ENCODE results near the gene ARHGEF17.

The ARHGEF17 gene

GRCh38 chr11:73308961-73309919 lies 1.2 kb downstream of the ARHGEF17 start:
- no peak for DNase-seq (ENCODE audit: low read depth, low spot score)
- no peak overlapping the region for H3K4me3 ChIP-seq (ENCODE audit: low read length)

GRCh38 chr11:73310076-73310475 lies 2.0 kb downstream of the ARHGEF17 start:
- no peak for DNase-seq (ENCODE audit: low read depth, low spot score)
- no peak overlapping the region for H3K4me3 ChIP-seq (ENCODE audit: low read length)

GRCh38 chr11:73310661-73311393 lies 2.8 kb downstream of the ARHGEF17 start:
- DNase-seq (ENCODE audit: low read depth, low spot score): no peak
- H3K4me3 ChIP-seq (ENCODE audit: low read length): no peak overlapping the region

- H3K4me3 ChIP-seq (ENCODE audit: low read length): no peak overlapping the region
- DNase-seq (ENCODE audit: low read depth, low spot score): no peak
These were observed 3.4 kb downstream of the ARHGEF17 start for GRCh38 chr11:73311394-73311869.

- DNase-seq (ENCODE audit: low read depth, low spot score): no peak
- H3K4me3 ChIP-seq (ENCODE audit: low read length): no peak overlapping the region
These were observed 4.0 kb downstream of the ARHGEF17 start for GRCh38 chr11:73312036-73312435.

GRCh38 chr11:73312851-73313327 lies 4.8 kb downstream of the ARHGEF17 start:
- no peak for DNase-seq (ENCODE audit: low read depth, low spot score)
- no peak overlapping the region for H3K4me3 ChIP-seq (ENCODE audit: low read length)

- no peak for DNase-seq (ENCODE audit: low read depth, low spot score)
- no peak overlapping the region for H3K4me3 ChIP-seq (ENCODE audit: low read length)
These were observed 5.6 kb downstream of the ARHGEF17 start for GRCh38 chr11:73313652-73314051.

- DNase-seq (ENCODE audit: low read depth, low spot score): no peak
- H3K4me3 ChIP-seq (ENCODE audit: low read length): no peak overlapping the region
These were observed 6.3 kb downstream of the ARHGEF17 start for GRCh38 chr11:73314117-73314961.

- H3K4me3 ChIP-seq (ENCODE audit: low read length): no peak overlapping the region
- no peak for DNase-seq (ENCODE audit: low read depth, low spot score)
These were observed 7.4 kb downstream of the ARHGEF17 start for GRCh38 chr11:73315293-73316020.

GRCh38 chr11:73316422-73316821 lies 8.3 kb downstream of the ARHGEF17 start:
- DNase-seq (ENCODE audit: low read depth, low spot score): no peak
- H3K4me3 ChIP-seq (ENCODE audit: low read length): no peak overlapping the region

- no peak overlapping the region for H3K4me3 ChIP-seq (ENCODE audit: low read length)
- DNase-seq (ENCODE audit: low read depth, low spot score): no peak
These were observed 9.3 kb downstream of the ARHGEF17 start for GRCh38 chr11:73317373-73317772.

GRCh38 chr11:73317803-73318202 lies 9.7 kb downstream of the ARHGEF17 start:
- no peak overlapping the region for H3K4me3 ChIP-seq (ENCODE audit: low read length)

GRCh38 chr11:73318501-73319011 lies 10.5 kb downstream of the ARHGEF17 start:
- no peak for DNase-seq (ENCODE audit: low read depth, low spot score)
- no peak overlapping the region for H3K4me3 ChIP-seq (ENCODE audit: low read length)

More at GRCh38 chr11:73317803-73318202, 9.7 kb downstream of the ARHGEF17 start:
- DNase-seq (ENCODE audit: low read depth, low spot score): no peak

- no peak for DNase-seq (ENCODE audit: low read depth, low spot score)
- no peak overlapping the region for H3K4me3 ChIP-seq (ENCODE audit: low read length)
These were observed 12.9 kb downstream of the ARHGEF17 start for GRCh38 chr11:73320763-73321603.

GRCh38 chr11:73321604-73322381 lies 13.7 kb downstream of the ARHGEF17 start:
- no peak overlapping the region for H3K4me3 ChIP-seq (ENCODE audit: low read length)

GRCh38 chr11:73322382-73323306 lies 14.6 kb downstream of the ARHGEF17 start:
- no peak overlapping the region for H3K4me3 ChIP-seq (ENCODE audit: low read length)
- DNase-seq (ENCODE audit: low read depth, low spot score): no peak

More at GRCh38 chr11:73321604-73322381, 13.7 kb downstream of the ARHGEF17 start:
- peak; percentile 23 for DNase-seq (ENCODE audit: low read depth, low spot score)
